HG03460 (cell line): ENCODE data around the gene TSEN34.
A peak's percentile ranks its signal among the peaks of the same experiment; 100 is the strongest.
"Not testable (repeated sequence)": the region's sequence is repeated elsewhere in the genome, so short reads cannot be mapped to it uniquely, and the experiment has no call there.

Experiments used
- ATAC-seq: cut with Tn5 transposase; IDR thresholded peaks from one replicate; pipeline ENCODE4 v1.9.1; 2021; ENCODE audit not compliant: unreplicated experiment

TSEN34 gene

DNA sequence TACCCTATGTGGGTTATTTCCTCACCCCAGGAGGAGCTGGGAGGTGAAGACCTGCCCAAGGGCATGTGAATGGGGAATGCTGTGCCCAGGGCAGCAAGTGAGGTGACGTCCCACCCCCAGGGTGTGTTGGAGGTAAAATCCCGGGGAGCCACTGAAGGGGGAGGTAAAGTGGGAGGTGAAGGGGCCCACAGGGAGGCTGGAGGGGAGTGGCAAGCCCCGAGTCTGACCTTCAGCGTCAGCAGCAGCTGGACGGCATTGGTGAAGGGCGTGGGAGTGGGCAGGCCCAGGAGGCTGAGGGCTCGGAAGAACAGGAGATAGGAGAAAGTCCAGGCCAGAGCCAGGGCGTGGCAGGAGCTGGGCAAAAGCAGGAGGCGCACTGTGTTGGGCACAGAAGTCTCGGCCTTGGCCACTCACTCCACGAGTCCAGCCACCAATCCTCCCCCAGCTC, 4.2 kb upstream of the TSEN34 start:
- no peak for ATAC-seq

DNA sequence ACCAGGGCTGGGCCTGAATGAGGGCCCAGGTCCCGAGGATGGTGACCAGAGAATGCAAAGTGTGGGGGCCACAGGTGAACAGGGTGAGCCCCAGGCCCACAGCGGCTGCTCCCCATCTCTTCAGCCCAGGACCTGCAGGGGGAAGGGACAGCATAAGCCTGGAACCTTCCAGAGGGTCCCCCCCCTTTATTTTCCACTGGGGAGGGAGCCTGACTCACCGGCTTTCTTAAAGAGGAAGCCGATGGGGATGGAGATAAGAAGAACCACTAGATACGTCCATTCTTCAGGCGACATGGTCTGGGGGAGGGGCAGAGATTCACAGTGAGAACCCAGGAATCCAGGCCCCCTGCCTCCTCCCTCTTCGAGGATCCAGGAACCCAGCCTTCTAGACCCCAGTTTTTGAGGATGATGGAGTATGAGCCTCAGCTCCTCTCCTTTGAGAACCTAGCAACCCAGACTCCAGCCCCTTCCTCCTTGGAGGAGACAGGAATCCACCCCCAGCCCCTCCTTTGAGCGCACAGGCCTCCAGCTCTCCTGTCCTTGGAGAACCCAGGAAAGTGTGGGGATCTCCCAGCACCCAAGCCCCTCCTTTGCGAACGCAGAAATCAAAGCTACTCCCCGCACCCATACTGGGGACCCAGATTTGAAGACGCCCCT, 2.8 kb upstream of the TSEN34 start:
- no peak for ATAC-seq

DNA sequence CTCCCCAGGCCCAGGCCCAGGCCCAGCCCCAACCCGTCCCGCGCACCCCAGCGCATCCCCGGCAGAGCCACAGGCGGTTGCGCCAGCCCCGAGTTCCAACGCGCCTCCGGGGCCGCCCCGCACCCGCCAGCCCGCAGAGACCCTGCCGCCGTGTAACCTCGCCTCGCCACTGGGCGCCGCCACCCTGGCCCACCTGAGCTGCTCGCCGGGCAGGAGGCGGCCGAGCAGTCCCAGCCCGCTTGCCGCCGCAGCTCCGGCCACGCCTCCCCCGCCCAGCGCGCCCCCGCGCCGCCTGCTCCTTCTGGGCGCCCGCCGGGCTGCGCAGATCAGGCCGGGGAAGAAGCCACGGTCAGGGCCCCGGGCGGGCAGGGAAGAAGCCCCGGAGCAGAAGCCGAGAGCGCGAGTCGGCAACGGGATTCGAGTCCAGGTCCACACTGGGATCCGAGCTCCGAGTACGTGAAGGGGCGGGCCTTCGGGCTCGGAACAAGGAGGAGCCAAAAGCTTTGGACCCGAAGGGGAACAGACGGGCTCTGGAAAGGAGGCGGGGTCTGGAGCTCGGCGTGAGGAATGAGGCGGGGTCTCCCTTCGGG, 1.9 kb upstream of the TSEN34 start, which contains the start of gene MBOAT7:
MBOAT7 (minus strand) TSS at position 436 of the 590 bp plus-strand sequence. CDS start 1,072 bp downstream, outside the sequence.
- ATAC-seq: peak; percentile 21

DNA sequence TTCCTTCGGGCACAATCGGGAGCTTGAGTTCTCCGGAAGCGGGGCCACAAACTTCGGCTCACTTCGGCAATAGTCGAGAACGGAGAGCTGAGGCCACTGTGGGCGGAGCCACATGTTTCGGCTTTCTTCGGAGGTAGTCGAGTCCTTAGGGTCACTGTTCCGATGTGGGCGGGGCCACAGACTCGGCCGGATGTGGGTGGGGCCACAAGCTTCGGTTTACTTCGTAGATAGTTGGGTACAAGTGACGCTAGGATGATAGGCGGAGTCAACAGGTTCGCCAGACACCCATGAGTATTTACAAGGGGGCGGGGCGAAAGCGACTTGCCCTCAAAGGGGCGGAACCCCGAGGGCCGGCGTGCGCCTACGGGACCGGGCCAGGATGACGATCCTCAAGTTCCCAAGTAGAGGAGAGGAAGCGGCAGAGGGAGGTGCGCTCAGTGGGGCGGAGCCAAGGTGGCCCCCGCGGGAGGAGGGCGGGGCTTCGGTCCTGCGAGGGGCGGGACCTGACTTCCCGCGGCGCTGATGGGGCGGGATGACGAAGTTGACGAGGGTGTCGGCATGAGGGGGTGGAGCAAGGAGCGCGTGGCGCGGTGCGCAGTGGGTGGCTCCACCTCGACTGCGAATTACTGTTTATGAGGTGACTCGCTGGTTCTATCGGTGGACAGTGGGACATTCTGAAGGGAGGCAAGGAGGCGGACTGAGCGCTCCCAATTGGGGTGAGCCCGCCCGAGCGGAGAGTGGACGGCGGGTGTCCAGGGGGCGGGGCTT, 1.2 kb upstream of the TSEN34 start:
- ATAC-seq: peak; percentile 42

DNA sequence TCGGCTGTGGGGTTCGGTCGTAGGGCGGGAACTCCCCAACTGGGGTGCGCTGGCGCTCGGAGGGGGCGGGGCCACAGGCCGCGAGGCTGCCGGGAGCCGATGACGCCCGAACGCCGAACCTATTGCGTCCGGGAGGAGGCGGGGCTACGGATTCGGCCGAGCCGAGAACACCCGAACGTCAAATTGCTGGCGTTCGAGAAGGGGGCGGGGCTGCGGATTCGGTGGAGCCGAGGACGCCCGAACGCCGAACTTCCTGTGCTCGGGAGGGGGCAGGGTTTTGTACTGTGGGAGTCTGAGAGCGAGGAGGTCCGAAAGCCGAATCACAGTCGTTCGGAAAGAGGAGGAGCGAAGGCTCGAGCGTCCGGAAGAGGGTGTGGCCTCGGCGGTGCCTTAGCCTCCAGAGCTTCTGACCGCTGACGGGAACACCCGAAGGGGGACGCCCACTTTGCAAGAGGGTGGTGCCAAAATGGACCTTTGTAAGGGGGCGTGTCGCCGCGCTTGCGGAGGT, 551 bp upstream of the TSEN34 start:
- ATAC-seq: peak; percentile 50

DNA sequence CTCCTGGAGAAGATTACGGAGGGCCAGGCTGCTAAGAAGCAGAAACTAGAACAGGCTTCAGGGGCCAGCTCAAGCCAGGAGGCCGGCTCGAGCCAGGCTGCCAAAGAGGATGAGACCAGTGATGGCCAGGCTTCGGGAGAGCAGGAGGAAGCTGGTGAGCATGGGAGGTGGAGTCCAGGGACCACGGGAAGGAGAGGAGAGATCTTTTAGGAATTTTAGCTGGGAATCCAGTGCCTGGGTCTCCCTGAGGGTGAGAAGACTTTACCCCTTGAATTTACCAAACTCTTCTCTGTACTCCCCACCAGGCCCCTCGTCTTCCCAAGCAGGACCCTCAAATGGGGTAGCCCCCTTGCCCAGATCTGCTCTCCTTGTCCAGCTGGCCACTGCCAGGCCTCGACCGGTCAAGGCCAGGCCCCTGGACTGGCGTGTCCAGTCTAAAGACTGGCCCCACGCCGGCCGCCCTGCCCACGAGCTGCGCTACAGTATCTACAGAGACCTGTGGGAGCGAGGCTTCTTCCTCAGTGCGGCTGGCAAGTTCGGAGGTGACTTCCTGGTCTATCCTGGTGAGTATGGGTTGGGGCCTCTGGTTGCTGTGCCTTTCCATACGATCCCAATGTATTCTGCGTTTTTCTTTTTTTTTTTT, 824 bp downstream of the TSEN34 start:
- no peak for ATAC-seq

DNA sequence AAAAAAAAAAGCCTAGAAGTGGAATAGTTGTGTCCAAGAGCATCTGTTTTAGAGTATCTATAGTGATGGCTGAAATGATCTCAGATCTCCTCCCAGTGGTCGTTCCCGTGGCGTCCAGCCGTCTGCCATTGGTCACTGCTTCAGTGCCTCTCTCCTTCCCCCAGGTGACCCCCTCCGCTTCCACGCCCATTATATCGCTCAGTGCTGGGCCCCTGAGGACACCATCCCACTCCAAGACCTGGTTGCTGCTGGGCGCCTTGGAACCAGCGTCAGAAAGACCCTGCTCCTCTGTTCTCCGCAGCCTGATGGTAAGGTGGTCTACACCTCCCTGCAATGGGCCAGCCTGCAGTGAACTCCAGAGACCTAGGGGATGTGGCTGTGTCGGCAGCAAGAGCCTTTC, 1.9 kb downstream of the TSEN34 start:
- ATAC-seq: no peak

DNA sequence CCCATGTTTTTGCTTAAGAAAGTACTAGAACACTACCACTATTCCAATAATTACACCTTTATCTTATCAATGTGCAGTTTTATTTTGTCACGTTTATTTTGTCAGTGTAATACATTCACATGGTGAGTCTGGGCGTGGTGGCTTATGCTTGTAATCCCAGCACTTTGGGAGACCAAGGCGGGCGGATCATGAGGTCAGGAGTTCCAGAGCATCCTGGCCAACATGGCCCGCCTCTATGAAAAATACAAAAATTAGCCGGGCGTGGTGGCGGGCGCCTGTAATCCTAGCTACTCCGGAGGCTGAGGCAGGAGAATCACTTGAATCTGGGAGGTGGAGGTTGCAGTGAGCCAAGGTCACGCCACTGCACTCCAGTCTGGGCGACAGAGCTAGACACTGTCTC, 3.4 kb downstream of the TSEN34 start:
- ATAC-seq: not testable (repeated sequence)

DNA sequence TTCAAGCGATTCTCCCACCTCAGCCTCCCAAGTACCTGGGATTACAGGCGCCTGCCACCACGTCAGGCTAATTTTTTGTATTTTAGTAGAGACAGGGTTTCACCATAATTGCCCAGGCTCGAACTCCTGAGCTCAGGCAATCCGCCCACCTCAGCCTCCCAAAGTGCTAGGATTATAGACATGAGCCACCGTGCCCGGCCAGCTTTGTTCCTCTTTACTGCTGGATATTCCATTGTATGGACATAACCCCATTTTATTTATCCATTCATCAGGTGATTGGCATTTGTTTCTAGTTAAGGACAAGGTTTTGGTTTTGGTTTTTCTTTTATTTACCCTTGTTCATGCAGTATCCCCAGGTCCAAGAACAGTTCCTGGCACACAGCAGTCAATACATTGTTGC, 5.4 kb downstream of the TSEN34 start:
- ATAC-seq: no peak

DNA sequence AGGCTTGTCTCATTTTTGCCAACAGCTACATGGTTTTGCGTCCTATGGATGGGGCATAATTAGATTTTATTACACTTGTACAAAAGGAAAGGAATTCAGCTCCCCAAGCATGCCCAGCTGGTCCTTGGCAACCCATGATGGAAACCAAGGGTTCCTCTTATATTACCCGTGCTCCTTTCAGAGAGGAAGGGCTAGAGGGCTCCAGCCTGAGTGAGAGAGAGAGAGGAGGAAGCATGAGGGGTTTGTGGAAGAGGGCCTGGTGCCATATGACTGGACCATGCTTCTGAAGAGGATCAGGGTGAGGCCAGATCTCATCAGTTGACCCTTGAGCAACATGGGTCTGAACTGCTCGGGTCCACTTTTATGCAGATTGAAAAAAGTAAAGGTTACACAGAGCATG, 6.0 kb downstream of the TSEN34 start:
- no peak for ATAC-seq

DNA sequence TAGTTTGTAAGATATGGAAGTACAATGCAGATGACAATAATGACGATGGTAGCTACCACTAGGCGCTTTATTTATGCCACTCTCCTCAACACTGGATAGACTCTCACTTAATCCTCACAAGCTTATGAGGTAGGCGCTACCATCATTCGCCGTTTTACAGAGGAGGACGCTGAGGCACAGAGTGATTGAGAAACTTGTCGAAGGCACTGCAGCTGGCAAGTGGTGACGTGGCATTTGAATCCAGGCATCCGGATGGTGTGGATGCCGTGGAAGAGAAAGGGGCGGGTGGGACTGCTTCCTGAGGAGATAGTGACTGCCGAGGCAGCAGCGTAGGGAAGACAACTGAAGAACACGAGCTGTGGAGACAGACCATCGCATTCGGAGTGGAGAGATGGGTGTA, 8.3 kb downstream of the TSEN34 start:
- no peak for ATAC-seq

DNA sequence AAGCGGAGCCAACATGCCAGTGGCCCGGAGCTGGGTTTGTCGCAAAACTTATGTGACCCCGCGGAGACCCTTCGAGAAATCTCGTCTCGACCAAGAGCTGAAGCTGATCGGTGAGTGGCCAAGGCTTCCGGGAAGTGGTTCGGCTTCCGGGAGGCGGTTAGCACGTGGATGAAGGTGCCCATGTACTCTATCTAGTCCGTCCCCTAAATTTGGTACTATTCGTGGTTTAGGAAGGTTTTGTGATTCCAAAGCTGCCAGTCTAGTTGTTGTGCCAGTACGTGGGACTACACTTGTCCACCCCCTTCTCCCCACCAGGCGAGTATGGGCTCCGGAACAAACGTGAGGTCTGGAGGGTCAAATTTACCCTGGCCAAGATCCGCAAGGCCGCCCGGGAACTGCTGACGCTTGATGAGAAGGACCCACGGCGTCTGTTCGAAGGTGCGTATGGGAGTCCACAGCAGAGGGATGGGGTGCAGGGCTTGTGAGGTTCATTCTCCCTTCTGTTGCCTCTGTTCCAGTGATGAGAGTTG, 10.1 kb downstream of the TSEN34 start:
- no peak for ATAC-seq

DNA sequence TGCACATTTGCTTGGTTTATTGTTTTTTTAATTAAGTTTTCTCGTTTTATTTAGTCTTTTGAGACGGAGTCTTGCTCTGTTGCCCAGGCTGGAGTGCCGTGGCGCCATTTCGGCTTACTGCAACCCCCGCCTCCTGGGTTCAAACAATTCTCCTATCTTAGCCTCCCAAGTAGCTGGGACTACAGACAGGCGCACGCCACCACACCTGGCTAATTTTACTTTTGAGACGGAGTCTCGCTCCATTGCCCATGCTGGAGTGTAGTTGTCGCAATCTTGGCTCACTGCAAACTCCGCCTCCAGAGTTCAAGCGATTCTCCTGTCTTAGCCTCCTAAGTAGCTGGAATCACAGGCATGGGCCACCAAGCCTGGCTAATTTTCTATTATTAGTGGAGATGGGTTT, 10.9 kb downstream of the TSEN34 start:
- ATAC-seq: no peak

DNA sequence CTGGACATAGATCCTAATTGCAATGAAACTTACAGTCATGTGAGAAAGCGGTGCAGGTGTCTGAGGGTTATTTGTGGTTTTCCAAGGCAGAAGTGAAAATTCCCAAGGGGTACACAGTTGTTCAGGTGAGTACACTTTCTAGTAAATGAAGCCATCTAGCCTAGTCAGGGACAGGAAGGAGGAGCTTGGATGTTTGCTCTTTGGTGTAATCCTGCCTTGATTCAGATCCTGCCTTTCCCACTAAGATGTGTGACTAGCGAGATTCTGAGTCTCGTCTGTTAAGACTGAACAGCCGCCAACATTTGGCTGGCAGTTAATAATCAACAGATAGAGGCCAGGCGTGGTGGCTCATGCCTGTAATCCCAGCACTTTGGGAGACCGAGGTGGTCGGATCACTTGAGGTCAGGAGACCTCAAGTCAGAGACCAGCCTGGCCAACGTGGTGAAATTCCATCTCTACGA, 12.1 kb downstream of the TSEN34 start:
- no peak for ATAC-seq

DNA sequence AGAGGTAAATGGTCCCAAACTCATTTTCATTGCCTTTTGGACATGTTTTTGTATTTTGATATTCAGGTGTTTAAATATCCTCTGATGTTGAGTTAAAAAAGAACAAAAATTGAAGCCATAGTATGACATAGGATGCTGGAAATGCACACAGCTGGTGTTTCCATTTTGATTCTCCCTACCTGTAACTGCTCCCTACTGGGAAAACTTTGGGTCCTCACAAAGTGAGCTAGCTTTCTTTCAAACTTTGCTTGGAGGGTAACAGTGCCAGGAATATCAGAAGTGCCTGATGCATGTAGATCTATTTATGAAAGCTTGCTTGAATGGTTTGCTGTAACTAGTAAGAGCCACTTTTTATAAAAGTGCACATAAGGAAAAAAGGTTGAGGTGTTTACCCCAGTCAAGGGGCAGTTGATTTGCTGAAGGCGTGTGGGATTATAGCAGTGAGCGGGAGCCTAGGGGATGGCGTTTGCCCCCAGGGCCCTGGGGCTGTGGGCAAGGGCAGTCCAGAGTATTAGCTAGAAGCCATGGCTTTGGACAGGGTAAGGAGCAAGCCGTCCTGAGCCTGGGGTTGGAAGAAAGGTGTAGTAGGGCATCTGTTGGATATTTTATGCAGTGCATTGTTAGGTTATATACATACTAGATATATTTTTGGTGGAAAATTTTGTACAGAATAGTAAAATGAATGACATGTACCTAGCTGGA, 13.8 kb downstream of the TSEN34 start:
- ATAC-seq: no peak

DNA sequence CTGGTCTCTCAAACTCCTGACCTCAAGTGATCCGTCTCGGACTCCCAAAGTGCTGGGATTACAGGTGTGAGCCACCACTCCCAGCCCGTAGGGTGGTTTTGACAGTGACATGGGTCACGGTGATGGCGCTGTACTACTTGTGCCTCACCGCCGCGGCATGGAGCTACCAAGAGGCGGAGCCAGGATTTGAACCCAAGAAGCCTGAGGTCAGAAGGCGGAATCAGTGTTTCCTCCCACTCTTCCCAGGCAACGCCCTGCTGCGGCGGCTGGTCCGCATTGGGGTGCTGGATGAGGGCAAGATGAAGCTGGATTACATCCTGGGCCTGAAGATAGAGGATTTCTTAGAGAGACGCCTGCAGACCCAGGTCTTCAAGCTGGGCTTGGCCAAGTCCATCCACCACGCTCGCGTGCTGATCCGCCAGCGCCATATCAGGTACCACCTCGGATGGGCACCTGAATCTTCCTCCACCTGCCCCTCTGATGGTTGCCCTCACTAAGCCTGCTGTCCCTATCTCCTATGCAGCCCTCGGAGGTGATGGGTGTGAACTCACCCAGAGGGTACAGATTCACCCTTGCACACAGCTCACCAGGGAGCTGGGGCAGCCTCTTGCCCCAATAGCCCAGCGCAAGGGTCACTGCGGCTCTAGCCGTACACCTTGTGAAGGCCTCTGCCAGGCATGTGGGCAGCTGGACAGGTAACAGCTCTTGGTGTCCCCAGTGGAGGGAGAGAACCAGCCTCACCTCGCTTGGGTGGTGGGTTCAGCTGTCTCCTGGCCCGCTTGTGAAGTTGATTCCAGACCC, 15.1 kb downstream of the TSEN34 start:
- ATAC-seq: no peak

DNA sequence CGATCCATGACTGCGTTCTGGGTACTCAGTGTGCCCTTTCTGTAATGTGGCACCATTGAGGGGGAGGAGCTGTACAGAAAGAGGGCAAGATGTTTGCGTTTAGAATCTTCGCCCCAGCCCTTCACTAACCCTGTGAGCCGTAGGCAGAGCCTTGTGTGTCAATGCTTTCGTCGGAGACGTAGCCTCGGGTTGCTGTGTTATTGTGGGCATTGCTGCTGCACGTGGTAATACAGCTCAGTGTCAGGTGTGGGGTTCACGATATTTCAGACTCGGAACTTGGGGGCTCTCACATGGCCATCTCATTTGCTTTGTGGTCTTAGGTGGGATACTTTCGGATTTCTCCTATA, 15.7 kb downstream of the TSEN34 start:
- ATAC-seq: no peak

DNA sequence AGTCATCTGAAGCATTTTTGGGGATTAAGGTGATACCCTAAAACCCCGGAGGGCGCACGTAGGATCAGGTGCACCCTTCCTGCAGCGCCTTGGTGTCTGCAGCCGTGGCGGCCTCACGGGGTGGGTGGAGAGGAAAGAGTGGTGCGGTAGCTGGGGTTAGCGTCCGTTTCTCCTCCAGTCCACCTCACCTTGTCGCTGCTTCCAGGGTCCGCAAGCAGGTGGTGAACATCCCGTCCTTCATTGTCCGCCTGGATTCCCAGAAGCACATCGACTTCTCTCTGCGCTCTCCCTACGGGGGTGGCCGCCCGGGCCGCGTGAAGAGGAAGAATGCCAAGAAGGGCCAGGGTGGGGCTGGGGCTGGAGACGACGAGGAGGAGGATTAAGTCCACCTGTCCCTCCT, 16.1 kb downstream of the TSEN34 start:
- not testable (repeated sequence) for ATAC-seq

DNA sequence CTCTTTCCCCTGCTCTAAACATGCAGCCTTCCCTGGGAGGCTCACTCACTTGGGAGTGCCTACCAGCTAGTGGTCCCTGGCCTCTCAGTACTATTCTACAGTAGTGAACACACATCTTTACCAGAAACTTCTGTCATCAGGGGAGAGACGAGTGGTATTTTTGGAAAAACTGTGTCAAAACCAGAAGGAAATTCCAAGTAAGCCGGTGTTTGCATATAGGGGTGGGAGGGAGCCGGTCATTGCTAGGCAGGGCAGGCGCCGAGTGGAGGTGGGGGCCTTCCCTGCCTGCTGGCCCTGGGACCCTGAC, 16.5 kb downstream of the TSEN34 start:
- ATAC-seq: no peak
